Left colon (tissue), 2 donors: ENCODE data around the gene HMOX2. TPM values are rescaled to one million over a fixed set of nuclear protein-coding genes. Genes with fewer than 3 reads are reported as not detected.

Source experiments
- ATAC-seq: fragments of 200-7000 bp; cut with Tn5 transposase; one replicate; pipeline ENCODE4 v1.9.1; 2020; ENCODE audit warnings: mild to moderate bottlenecking, moderate library complexity
- DNase-seq, 2 donors: peaks; one replicate each; pipeline ENCODE4 v3.0.0-alpha.2; 2020
- intact Hi-C, 2 donors: fragments of 100-400 bp; cut with DNase I in 1 of 2; cut with micrococcal nuclease in 1 of 2; formaldehyde crosslinking; loops; one replicate each; pipeline versions ENCODE4 v1.11.2 to v1.14.0; 2022; cut with DNase I, micrococcal nuclease
- total RNA-seq, 2 donors: library from RNA; stranded (reverse); fragmentation: NEBNext Ultra II Directional; extraction: Animal tissue kit (Norgen Biotek cat#: 25700); gene quantifications; one replicate each; pipeline ENCODE4 v1.2.1, GENCODE V29; 2021
- donor health status: DM: no; HTN: no; CAD: no.
- donor health status: DM: yes; HTN: yes; CAD: no.

The HMOX2 gene
- total RNA-seq, 2 donors from 2014 or later, result 61.2 to 65.2 TPM

DNA sequence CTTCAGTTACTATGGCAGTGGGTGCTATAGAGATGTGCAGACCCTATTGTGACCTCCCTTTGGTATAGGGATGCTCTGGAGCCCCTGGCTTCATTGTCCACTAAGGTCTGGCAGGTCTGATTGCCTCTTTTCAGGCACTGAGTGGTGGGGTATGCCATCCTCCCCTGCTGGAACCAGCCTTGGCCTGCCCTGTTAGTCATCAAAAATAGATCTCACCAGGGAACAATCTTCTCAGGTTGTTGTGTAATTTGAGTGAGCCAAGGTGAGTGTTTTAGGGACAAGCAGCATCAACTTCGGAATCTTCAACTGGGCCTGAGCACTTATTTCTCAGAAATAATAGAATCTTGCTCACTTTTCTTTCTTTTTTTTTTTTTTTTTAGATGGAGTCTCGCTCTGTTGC, 19.6 kb downstream of the HMOX2 start:
- no peak for DNase-seq
- ATAC-seq, result no peak
- intact Hi-C loops, result no loop called here

GRCh38 chr16:4496305-4496704, 20.1 kb downstream of the HMOX2 start:
- intact Hi-C loops, result no loop called here
- ATAC-seq, result peak; percentile 37
- no peak for DNase-seq

DNA sequence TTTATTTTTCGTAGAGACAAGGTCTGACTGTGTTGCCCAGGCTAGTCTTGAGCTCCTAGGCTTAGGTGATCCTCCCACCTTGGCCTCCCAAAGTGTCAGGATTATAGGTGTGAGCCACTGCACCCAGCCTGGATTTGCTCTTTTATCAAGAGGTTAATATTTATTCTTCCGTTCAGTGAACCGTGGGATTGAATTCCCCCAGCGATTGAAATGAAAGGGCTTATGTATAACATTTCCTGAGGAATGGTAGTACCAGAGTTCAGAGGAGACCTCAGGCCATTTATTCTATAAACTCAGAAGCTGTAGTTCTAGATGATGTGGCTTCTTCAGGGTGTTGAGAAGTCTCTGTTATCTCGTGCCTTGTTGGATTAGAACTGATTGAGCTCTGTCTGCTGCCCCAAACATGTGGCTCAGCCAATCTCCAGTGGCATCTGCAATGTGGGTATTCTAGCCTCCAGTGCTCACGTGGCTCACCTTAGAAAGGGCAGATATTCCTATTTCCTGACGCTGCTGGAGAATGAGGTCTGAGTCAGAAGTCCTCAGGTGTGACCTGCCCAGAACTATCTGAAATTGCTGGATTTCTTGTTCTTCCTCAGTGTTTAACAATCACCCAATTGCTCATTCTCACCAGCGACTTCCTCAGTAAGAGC, 22.5 kb downstream of the HMOX2 start:
- intact Hi-C loops, result no loop called here
- ATAC-seq (no peak), DNase-seq (no peak)

- intact Hi-C loops, result no loop called here
- DNase-seq (no peak), ATAC-seq (no peak)
These were observed 23.0 kb downstream of the HMOX2 start for GRCh38 chr16:4499196-4499555.

DNA sequence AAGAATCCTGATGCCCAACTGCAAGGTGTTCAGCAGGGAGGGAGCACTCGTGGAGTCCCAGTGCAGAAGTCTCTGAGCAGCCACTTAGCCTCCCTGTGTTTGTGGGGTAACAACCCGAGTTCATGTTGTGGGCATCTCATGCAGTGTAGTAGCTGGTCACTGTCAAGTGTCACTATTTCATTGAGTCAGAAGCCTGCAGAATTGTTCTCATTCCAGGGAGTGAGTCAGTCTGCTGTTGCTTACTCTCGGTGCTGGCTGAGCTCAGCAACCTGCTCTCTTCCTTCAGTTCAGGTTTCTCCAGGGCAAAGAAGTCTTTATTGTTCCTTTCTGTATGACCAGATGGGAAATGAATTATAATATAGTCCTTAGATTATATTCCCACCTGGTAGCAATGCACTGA, 24.1 kb downstream of the HMOX2 start:
- DNase-seq (no peak), ATAC-seq (peak; percentile 50)
- intact Hi-C loops, result no loop called here

DNA sequence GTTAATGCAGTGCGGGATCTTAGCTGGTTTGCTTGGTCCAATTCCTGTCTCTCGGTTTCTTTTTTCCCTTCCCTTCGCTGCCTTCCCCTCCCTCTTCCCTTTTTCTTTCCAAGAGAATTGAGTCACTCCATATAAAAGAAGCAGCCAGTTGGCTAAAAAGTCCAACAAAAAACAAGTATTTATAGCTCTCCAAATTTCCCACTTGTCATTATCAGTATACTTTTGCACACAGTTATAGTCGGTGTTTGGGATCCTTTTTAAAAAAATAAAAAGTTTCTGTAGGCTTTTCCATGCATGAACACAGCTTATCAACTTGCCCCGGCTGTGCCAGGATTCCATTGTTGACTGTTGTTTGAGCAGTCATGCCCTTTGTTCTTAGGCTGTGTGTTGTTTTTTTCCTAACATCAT, 24.9 kb downstream of the HMOX2 start:
- intact Hi-C loops, result no loop called here
- peak; percentile 66 for ATAC-seq
- DNase-seq, result no peak

- ATAC-seq, result no peak
- intact Hi-C loops, result loop anchor here in 1 of 2 donors (5.0 kb wide), 1 partner anchor 42 kb away; no protein-coding TSS in a partner anchor
- DNase-seq, result peak; percentile 41 to 62
These were observed 29.4 kb downstream of the HMOX2 start for GRCh38 chr16:4505356-4506147.

DNA sequence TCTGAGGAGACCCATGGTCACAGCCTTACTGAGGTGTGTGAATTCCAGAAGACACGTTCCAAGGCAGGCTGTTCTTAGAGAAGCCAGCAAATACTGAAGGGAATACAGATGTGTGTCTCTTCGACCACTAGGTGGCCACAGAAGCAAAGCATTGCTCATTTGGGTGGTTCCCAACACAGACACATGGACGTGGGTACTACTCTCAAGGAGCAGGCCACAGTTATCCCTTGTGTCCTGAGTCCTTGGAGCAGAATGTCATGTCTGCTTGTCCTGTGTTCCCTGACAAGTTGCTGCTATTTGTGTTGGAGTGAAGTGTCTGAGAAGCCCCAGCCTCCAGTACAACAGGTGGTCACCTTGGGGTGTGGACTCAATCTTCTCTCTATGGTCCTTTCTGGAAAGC, 30.3 kb downstream of the HMOX2 start:
- ATAC-seq (peak; percentile 70), DNase-seq (peak; percentile 56 to 57)
- intact Hi-C loops, result loop anchor here in 1 of 2 donors (5.0 kb wide), 1 partner anchor 41 kb away; no protein-coding TSS in a partner anchor

DNA sequence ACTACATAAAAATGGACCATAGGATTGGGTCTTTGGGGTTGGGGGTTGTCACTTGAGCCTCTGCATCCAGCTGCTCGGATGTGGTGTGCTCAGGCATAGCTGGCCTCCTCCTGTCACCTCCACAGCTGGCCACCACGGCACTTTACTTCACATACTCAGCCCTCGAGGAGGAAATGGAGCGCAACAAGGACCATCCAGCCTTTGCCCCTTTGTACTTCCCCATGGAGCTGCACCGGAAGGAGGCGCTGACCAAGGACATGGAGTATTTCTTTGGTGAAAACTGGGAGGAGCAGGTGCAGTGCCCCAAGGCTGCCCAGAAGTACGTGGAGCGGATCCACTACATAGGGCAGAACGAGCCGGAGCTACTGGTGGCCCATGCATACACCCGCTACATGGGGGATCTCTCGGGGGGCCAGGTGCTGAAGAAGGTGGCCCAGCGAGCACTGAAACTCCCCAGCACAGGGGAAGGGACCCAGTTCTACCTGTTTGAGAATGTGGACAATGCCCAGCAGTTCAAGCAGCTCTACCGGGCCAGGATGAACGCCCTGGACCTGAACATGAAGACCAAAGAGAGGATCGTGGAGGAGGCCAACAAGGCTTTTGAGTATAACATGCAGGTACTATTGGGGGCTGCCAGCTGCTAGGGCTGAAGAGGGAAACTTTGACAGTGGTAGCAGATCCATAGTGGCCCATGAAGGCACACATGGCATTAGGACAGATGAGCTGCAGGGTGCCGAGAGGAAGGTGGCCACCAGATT, 31.6 kb downstream of the HMOX2 start:
- DNase-seq (no peak), ATAC-seq (no peak)
- intact Hi-C loops, result loop anchor here in 1 of 2 donors (5.0 kb wide), 1 partner anchor 40 kb away; no protein-coding TSS in a partner anchor

DNA sequence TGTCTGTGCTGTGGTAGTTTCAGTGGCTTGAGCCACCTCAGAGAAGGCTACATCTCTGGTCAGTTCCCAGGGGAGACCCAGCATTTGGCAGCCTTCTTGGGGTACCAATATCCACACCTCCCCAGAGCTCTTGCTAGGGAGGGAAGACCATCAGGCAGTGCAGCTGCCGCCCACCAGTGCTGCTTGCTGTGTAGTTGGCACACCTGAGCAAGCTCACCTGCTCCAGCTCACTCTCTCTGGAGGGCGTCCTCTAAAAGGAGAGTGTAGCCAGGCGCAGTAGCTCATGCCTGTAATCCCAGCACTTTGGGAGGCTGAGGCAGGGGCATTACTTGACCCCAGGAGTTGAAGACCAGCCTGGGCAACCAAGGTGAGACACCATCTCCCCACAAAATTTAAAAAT, 32.6 kb downstream of the HMOX2 start:
- ATAC-seq (no peak), DNase-seq (no peak)
- intact Hi-C loops, result loop anchor here in 1 of 2 donors (5.0 kb wide), 1 partner anchor 38 kb away; no protein-coding TSS in a partner anchor

DNA sequence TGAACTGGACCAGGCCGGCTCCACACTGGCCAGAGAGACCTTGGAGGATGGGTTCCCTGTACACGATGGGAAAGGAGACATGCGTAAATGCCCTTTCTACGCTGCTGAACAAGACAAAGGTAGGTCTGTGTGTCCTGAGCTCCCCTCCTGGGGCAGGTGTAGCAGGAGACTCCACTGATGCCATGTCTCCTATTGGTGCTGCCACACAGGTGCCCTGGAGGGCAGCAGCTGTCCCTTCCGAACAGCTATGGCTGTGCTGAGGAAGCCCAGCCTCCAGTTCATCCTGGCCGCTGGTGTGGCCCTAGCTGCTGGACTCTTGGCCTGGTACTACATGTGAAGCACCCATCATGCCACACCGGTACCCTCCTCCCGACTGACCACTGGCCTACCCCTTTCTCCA, 33.2 kb downstream of the HMOX2 start:
- DNase-seq (no peak), ATAC-seq (no peak)
- intact Hi-C loops, result loop anchor here in 1 of 2 donors (5.0 kb wide), 1 partner anchor 38 kb away; no protein-coding TSS in a partner anchor

DNA sequence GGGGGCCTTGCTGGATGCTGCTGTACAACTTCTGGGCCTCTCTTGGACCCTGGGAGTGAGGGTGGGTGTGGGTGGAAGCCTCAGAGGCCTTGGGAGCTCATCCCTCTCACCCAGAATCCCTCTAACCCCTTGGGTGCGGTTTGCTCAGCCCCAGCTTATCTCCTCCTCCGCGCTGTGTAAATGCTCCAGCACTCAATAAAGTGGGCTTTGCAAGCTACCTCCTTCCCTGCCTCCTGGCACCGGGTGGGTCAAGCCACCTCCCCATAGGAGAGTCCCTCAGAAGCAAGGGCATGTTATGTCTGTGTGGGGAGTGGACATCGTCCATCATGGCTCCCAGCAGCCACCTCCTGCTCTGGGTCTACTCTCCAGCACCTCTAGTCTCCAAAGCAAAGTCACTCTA, 33.9 kb downstream of the HMOX2 start:
- intact Hi-C loops, result loop anchor here in 1 of 2 donors (10.0 kb wide), 1 partner anchor 75 kb away; no protein-coding TSS in a partner anchor
- DNase-seq, result no peak
- ATAC-seq, result no peak

DNA sequence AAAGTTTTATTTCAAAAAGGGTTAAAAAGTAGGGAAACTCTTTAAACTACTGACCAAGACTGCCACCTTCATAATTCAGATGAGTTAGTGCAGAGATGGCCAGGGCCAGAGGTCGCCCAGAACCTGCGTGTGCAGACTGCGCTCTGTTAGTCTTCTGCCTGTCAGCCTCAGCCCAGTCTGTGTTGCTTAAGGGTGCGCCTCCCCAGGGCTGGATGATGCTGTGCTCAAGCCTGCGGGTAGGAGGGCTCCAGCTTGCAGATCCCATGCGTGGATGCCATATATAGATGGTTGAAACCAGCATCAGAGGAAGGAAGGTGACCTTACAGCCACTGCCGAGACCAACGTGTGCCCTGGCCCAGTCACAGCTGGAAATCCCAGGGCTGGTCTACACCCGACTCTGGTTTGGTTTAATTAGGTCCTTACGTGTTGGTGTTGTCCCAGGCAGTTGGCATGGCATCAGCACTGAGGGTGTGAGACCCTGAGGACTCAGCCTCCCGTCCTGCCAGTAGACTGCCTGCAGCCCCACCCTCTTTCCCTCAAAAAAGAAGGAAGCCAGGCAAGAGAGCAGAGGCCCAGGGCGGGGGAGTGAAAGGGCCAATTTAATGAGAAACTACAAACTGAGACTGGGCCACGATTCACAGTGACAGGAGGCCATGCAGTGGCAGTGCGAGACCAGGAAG, 34.7 kb downstream of the HMOX2 start:
- ATAC-seq (no peak), DNase-seq (no peak)
- intact Hi-C loops, result loop anchor here in 1 of 2 donors (10.0 kb wide), 1 partner anchor 74 kb away; no protein-coding TSS in a partner anchor

- ATAC-seq (peak; percentile 82), DNase-seq (peak; percentile 68 to 70)
- intact Hi-C loops, result loop anchor here in 1 of 2 donors (10.0 kb wide), 1 partner anchor 73 kb away; no protein-coding TSS in a partner anchor
These were observed 35.4 kb downstream of the HMOX2 start for GRCh38 chr16:4511441-4512082.

- intact Hi-C loops, result loop anchor here in 1 of 2 donors (10.0 kb wide), 1 partner anchor 72 kb away; no protein-coding TSS in a partner anchor
- DNase-seq (no peak), ATAC-seq (no peak)
These were observed 36.3 kb downstream of the HMOX2 start for GRCh38 chr16:4512473-4512872.

DNA sequence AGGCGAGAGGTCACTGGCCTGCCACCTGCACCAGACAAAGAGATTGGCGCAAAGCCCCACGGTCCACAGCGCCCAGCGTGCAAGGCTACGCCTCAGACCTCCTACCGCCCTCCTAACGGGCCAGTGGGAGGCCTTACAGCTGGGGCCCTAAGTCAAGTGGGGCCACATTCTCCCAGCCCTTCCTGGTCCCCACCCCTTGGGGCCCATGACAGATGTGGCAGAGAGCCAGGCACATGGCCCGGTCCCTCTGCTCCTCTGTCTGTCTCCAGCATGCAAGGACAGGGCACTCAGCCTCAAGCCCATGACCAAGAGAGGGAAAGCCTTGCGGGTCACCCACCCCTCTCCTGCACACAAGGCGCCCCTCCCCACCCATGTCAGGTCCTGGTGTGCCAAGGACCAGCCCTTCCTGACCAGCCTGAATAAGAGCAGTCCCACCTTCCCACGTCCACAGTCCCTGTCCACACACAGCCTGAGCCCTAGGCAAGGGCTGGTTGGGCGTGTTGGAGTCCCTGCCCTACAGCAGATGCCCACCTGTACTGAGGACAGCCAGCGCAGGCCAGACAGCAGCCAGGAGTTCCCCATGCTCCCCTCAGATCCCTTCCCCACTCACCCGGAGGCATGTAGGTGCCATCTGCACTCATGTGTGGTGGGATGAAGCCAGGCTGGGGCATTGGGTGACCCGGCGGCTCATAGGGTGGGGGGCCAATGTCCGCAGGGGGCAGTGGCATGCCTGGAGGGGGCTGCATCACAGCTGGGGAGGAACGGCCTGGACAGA, 37.1 kb downstream of the HMOX2 start:
- ATAC-seq (no peak), DNase-seq (no peak)
- intact Hi-C loops, result loop anchor here in 1 of 2 donors (10.0 kb wide), 1 partner anchor 72 kb away; no protein-coding TSS in a partner anchor

GRCh38 chr16:4513881-4514280, 37.7 kb downstream of the HMOX2 start:
- ATAC-seq (no peak), DNase-seq (no peak)
- intact Hi-C loops, result loop anchor here in 1 of 2 donors (10.0 kb wide), 1 partner anchor 71 kb away; no protein-coding TSS in a partner anchor
